ENCODE data around the gene DNAJB11. TPM values are rescaled to one million over a fixed set of nuclear protein-coding genes. Genes with fewer than 3 reads are reported as not detected.

Gene DNAJB11
- total and polyA plus RNA-seq, 2 experiments from 2014 or later = 72.6 to 85.6 TPM

DNA sequence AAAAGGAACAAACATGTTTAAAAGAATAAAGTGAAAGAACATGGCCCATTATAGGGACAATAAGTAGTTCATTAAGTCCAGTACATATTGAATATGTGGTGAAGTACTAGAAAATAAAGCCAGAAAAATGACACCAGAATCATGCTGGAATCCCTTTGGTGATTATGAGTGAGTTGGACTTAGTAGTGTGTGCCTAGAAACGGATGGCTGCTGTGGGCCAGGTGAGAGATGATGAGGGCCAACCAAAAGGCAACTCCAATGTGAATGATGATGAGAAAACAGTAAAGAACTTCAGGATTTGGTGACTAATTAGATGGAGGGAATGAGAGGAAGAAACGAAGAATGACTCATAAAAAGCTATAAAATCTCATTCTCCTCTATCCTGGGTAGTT lies 29.7 kb upstream of the DNAJB11 start (continued):
- TF ChIP-seq, protein P1, sequence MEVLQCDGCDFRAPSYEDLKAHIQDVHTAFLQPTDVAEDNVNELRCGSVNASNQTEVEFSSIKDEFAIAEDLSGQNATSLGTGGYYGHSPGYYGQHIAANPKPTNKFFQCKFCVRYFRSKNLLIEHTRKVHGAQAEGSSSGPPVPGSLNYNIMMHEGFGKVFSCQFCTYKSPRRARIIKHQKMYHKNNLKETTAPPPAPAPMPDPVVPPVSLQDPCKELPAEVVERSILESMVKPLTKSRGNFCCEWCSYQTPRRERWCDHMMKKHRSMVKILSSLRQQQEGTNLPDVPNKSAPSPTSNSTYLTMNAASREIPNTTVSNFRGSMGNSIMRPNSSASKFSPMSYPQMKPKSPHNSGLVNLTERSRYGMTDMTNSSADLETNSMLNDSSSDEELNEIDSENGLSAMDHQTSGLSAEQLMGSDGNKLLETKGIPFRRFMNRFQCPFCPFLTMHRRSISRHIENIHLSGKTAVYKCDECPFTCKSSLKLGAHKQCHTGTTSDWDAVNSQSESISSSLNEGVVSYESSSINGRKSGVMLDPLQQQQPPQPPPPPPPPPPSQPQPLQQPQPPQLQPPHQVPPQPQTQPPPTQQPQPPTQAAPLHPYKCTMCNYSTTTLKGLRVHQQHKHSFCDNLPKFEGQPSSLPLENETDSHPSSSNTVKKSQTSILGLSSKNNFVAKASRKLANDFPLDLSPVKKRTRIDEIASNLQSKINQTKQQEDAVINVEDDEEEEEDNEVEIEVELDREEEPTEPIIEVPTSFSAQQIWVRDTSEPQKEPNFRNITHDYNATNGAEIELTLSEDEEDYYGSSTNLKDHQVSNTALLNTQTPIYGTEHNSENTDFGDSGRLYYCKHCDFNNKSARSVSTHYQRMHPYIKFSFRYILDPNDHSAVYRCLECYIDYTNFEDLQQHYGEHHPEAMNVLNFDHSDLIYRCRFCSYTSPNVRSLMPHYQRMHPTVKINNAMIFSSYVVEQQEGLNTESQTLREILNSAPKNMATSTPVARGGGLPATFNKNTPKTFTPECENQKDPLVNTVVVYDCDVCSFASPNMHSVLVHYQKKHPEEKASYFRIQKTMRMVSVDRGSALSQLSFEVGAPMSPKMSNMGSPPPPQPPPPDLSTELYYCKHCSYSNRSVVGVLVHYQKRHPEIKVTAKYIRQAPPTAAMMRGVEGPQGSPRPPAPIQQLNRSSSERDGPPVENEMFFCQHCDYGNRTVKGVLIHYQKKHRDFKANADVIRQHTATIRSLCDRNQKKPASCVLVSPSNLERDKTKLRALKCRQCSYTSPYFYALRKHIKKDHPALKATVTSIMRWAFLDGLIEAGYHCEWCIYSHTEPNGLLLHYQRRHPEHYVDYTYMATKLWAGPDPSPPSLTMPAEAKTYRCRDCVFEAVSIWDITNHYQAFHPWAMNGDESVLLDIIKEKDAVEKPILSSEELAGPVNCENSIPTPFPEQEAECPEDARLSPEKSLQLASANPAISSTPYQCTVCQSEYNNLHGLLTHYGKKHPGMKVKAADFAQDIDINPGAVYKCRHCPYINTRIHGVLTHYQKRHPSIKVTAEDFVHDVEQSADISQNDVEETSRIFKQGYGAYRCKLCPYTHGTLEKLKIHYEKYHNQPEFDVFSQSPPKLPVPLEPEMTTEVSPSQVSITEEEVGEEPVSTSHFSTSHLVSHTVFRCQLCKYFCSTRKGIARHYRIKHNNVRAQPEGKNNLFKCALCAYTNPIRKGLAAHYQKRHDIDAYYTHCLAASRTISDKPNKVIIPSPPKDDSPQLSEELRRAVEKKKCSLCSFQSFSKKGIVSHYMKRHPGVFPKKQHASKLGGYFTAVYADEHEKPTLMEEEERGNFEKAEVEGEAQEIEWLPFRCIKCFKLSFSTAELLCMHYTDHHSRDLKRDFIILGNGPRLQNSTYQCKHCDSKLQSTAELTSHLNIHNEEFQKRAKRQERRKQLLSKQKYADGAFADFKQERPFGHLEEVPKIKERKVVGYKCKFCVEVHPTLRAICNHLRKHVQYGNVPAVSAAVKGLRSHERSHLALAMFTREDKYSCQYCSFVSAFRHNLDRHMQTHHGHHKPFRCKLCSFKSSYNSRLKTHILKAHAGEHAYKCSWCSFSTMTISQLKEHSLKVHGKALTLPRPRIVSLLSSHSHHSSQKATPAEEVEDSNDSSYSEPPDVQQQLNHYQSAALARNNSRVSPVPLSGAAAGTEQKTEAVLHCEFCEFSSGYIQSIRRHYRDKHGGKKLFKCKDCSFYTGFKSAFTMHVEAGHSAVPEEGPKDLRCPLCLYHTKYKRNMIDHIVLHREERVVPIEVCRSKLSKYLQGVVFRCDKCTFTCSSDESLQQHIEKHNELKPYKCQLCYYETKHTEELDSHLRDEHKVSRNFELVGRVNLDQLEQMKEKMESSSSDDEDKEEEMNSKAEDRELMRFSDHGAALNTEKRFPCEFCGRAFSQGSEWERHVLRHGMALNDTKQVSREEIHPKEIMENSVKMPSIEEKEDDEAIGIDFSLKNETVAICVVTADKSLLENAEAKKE (CRISPR knock-in tag; IDR thresholded peaks at IDR 0.05) = no peak

DNA sequence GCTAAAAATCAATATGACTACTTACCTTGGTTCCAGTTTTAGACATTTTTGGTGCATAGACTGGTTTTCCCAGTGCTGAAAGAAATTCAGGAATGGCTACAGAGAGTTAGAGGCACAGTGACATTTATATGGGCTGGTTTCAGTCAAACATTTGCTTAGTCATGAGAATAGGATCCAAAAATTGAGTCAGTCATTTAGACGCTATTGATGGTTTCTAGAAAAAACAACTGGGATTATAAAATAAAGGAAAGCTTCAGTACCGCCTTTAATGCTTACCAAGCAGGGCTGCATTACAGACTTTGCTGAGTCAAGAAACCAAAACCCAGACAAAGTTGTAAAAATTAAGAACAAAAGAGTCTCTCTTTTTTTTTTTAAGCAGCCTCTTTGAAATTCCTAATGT lies 26.2 kb upstream of the DNAJB11 start, which contains the start of gene CRYGS:
Gene CRYGS (minus strand): TSS at position 100 of the 400 bp plus-strand sequence. CDS start 54 bp downstream, at position 46.
- no peak within 1 kb of the TSS for H3K4me3 ChIP-seq
- no peak within 1 kb of the TSS for H3K27ac Mint-ChIP-seq
- no peak within 1 kb of the TSS for H3K4me3 Mint-ChIP-seq
- no peaks in the 10 kb centered on the region for H3F3A ChIP-seq (replicated peaks; ENCODE audit: low read depth)
- no peaks in the 10 kb centered on the region for H3K27me3 ChIP-seq (ENCODE audit: insufficient read depth)
- peaks cover 4% of the 10 kb centered on the region; the same call in 1 of the 2 replicates for H4K20me1 ChIP-seq (replicated peaks; ENCODE audit: insufficient read depth)
- peaks cover 5% of the 10 kb centered on the region; the same call in 1 of the 3 replicates for H3K4me1 Mint-ChIP-seq
- H3K79me2 ChIP-seq (replicated peaks; ENCODE audit: insufficient read depth) = no peaks in the 10 kb centered on the region
- H3K27me3 Mint-ChIP-seq (ENCODE audit: insufficient read depth, low read depth, poor library complexity) = no peaks in the 10 kb centered on the region
- no peak within 1 kb of the TSS for H3K4me2 ChIP-seq
- H3K9me3 Mint-ChIP-seq = no peaks in the 10 kb centered on the region
- no peak within 1 kb of the TSS for H3K27ac ChIP-seq (ENCODE audit: low read depth)
- peaks cover 4% of the 10 kb centered on the region; the same call in 2 of the 3 replicates for H3K36me3 Mint-ChIP-seq (ENCODE audit: low read depth)
- DNase-seq (ENCODE audit: low spot score) (no peak), ATAC-seq (no peak)
- no peaks in the 10 kb centered on the region; the same call in 1 of the 2 replicates for H3K36me3 ChIP-seq (ENCODE audit: insufficient read depth)
- H3K4me1 ChIP-seq (ENCODE audit: insufficient read depth) = no peaks in the 10 kb centered on the region
- H2AFZ ChIP-seq = no peak within 1 kb of the TSS
- H3K9me2 ChIP-seq (ENCODE audit: insufficient read depth) = no peaks in the 10 kb centered on the region
- TF ChIP-seq, protein P2, sequence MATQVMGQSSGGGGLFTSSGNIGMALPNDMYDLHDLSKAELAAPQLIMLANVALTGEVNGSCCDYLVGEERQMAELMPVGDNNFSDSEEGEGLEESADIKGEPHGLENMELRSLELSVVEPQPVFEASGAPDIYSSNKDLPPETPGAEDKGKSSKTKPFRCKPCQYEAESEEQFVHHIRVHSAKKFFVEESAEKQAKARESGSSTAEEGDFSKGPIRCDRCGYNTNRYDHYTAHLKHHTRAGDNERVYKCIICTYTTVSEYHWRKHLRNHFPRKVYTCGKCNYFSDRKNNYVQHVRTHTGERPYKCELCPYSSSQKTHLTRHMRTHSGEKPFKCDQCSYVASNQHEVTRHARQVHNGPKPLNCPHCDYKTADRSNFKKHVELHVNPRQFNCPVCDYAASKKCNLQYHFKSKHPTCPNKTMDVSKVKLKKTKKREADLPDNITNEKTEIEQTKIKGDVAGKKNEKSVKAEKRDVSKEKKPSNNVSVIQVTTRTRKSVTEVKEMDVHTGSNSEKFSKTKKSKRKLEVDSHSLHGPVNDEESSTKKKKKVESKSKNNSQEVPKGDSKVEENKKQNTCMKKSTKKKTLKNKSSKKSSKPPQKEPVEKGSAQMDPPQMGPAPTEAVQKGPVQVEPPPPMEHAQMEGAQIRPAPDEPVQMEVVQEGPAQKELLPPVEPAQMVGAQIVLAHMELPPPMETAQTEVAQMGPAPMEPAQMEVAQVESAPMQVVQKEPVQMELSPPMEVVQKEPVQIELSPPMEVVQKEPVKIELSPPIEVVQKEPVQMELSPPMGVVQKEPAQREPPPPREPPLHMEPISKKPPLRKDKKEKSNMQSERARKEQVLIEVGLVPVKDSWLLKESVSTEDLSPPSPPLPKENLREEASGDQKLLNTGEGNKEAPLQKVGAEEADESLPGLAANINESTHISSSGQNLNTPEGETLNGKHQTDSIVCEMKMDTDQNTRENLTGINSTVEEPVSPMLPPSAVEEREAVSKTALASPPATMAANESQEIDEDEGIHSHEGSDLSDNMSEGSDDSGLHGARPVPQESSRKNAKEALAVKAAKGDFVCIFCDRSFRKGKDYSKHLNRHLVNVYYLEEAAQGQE (IDR thresholded peaks at IDR 0.05; ENCODE audit: unreplicated experiment) = no peak
- TF ChIP-seq ZNF331 (CRISPR knock-in tag; IDR thresholded peaks at IDR 0.05; ENCODE audit: low read depth) (no peak), STAT1 (IDR thresholded peaks at IDR 0.05; ENCODE audit: unreplicated experiment) (no peak)
- TF ChIP-seq, protein P1 (CRISPR knock-in tag; IDR thresholded peaks at IDR 0.05) = no peak
